Activated CD4-positive, alpha-beta T cell treated with anti-CD3 and anti-CD28 coated beads, Interleukin-2, amount 10 ng/mL, durations not matched to agents 7 days and 5 days (primary cell): ENCODE measurements around the gene C12orf60. TPM values are rescaled to one million over a fixed set of nuclear protein-coding genes. Genes with fewer than 3 reads are reported as not detected.

ENCODE experiments used
- CTCF ChIA-PET: fragments of 350-600 bp; sonication (Branson Sonifier 250); formaldehyde crosslinking; loops from one replicate; lab custom pipeline; 2021; ENCODE audit warnings: antibody characterized with exemption; lab: Charles Lee
- POLR2A ChIA-PET: fragments of 350-600 bp; sonication (Branson Sonifier 250); formaldehyde crosslinking; loops from one replicate; lab custom pipeline; 2021; ENCODE audit warnings: antibody characterized with exemption; lab: Charles Lee
- DNase-seq: peaks from one replicate; pipeline ENCODE4 v3.0.0-alpha.2; 2020
- H3K27ac Mint-ChIP-seq: one replicate; pipeline ENCODE4 v1.8.0; 2021; ENCODE audit warnings: mild to moderate bottlenecking, moderate library complexity, mixed read lengths
- H3K27me3 Mint-ChIP-seq: one replicate; pipeline ENCODE4 v1.8.0; 2021; ENCODE audit warnings: mixed read lengths
- H3K36me3 Mint-ChIP-seq: one replicate; pipeline ENCODE4 v1.8.0; 2021; ENCODE audit warnings: low read depth, mixed read lengths
- H3K4me1 Mint-ChIP-seq: one replicate; pipeline ENCODE4 v1.8.0; 2021; ENCODE audit warnings: mixed read lengths
- H3K4me3 Mint-ChIP-seq: one replicate; pipeline ENCODE4 v1.8.0; 2021; ENCODE audit warnings: mild to moderate bottlenecking, moderate library complexity, mixed read lengths
- H3K9me3 Mint-ChIP-seq: one replicate; pipeline ENCODE4 v1.8.0; 2021; ENCODE audit warnings: mixed read lengths
- total RNA-seq, 2 experiments: library from RNA; stranded (reverse); gene quantifications; one replicate each; pipeline ENCODE4 v1.2.3, GENCODE V29; 2021

Gene C12orf60
- total RNA-seq, 2 experiments from 2014 or later, result 1.00 to 1.3 TPM

DNA sequence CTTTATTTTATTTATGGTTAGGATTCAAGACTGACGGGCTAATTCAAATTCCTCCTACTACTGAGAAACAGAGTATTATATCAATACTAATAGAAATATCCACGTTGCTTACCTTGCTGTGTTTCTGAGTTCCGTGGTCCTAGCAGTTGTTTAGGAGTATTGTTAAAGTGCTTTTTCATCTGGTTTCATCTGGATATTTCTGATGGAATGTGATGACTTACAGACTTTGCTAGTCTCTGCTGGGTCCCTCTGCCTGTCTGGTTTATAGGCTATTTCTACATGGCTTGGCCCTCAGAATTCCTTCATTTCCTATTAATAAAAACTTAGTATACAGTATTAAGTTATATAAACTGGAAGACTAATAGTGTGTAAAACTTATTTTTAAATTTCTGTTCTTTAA is 10.5 kb downstream of the C12orf60 start, which contains the start of gene SMCO3:
Gene SMCO3, minus strand, starts transcription at position 169 of the 400 bp plus-strand sequence. CDS start 7,502 bp downstream, outside the sequence.
- ChIA-PET CTCF (interaction anchor here (0.9 kb wide), 1 partner anchor 44 kb away, joined by 4 read pairs; a partner anchor contains a TSS), POLR2A (no interaction called here)
- Mint-ChIP-seq H3K4me1 (peaks cover 21% of the 10 kb centered on the region), H3K27ac (no peak within 1 kb of the TSS), H3K27me3 (peaks cover 3% of the 10 kb centered on the region), H3K9me3 (peaks cover 3% of the 10 kb centered on the region), H3K4me3 (no peak within 1 kb of the TSS), H3K36me3 (no peaks in the 10 kb centered on the region)
- DNase-seq, result no peak

DNA sequence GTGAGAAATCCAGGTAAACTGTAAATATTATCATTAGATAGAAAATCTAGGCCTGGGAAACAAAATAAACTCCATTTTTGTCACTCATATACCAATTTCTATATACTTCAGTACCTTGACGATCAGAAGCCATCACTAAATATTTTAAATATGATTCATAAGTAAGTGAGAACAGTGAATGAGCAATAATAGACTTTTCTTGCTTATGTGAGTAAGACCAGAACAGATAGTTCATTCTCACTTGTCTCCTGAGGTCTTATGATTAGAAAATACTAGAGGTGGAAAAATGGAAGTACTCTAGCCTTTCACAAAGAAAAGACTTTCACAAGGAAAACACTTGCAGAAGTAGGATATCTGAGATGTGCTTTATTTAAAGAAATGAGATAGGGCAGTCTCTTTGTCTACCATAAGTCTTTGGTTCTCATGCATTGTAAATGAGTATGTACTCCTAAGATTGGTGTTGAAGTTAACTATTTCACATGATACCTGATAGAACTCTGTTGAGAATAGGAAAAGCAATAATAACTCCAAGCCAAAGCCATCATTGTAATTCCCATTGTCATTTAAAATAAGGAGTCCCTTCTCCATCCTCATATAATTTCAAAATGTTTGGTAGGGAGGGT is 20.7 kb downstream of the C12orf60 start:
- Mint-ChIP-seq H3K36me3 (no peaks in the 10 kb centered on the region), H3K4me1 (peaks cover 6% of the 10 kb centered on the region), H3K27ac (no peak overlapping the region), H3K27me3 (peaks cover 2% of the 10 kb centered on the region), H3K9me3 (no peaks in the 10 kb centered on the region), H3K4me3 (no peak overlapping the region)
- ChIA-PET CTCF (interaction anchor here (1.0 kb wide), 1 partner anchor 24 kb away, joined by 3 read pairs; no protein-coding TSS in a partner anchor), POLR2A (no interaction called here)
- DNase-seq, result no peak

DNA sequence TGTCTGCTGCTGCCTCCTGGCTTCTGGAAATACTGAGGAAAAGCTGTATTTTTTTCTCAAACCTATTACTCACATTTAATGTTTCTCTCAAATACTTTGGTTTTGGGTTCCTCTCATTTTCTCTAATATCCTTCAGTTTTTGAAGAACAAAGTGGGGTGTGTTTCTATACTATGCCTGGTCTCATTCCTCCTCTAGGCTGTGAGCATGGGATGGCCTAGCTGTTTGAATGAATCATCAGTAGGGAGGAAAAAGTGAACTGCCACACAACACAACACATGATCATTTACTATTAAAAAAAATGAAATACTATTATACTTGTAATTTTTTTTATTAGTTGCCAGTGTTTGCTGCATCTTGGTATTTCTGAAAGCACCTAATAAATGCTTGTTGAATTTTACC is 21.8 kb downstream of the C12orf60 start:
- Mint-ChIP-seq H3K27me3 (no peaks in the 10 kb centered on the region), H3K36me3 (no peaks in the 10 kb centered on the region), H3K4me3 (no peak overlapping the region), H3K4me1 (peaks cover 6% of the 10 kb centered on the region), H3K27ac (no peak overlapping the region), H3K9me3 (no peaks in the 10 kb centered on the region)
- ChIA-PET CTCF (interaction anchor here (1.3 kb wide), 1 partner anchor 41 kb away, joined by 3 read pairs; no protein-coding TSS in a partner anchor), POLR2A (no interaction called here)
- no peak for DNase-seq

DNA sequence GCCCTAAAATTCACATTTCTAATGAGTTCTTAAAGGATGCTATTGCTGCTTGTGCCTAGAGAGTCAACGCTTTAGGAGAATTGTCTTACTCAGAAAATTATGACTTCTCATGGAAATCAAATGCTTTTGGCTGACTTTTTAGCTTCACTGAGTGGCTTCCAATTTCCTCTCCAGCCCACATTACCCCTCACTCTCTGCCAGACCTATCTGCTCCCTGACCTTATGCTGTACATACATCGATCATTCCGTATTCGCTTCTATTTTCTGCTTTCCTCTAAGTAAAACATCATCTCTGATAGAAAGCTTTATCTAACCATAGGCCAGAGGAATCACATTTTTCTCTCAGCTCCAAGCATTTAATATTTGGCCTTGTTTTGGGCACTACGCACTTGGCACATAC is 23.0 kb downstream of the C12orf60 start:
- CTCF ChIA-PET, result no interaction called here
- DNase-seq, result no peak
- H3K4me3 Mint-ChIP-seq, result no peak overlapping the region
- no peaks in the 10 kb centered on the region for H3K9me3 Mint-ChIP-seq
- POLR2A ChIA-PET, result no interaction called here
- H3K27ac Mint-ChIP-seq, result no peak overlapping the region
- no peaks in the 10 kb centered on the region for H3K36me3 Mint-ChIP-seq
- H3K27me3 Mint-ChIP-seq, result peaks cover 4% of the 10 kb centered on the region
- peaks cover 6% of the 10 kb centered on the region for H3K4me1 Mint-ChIP-seq

DNA sequence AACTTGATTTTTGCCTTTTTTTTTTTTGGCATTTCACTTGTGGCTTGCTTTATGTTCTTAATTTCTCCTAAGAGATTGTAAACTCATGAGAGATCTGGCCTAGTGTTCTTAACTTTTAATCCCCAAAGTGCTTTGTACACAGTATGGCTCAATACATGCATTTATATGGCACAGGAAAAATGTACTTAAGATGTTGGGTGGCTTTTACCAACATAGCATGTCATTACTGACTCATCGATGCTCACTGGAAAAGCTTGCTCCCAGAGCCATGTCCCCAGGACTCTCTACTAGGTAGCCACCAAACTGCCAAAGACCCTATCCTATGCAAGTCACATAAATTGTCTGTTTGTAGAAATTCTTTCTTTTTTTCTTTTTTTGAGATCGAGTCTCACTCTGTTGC is 23.6 kb downstream of the C12orf60 start:
- ChIA-PET CTCF (interaction anchor here (0.6 to 1.2 kb wide), 2 partner anchors 20 to 34 kb away, joined by 3 to 4 read pairs; no protein-coding TSS in a partner anchor), POLR2A (no interaction called here)
- peaks cover 9% of the 10 kb centered on the region for H3K27me3 Mint-ChIP-seq
- H3K36me3 Mint-ChIP-seq, result no peaks in the 10 kb centered on the region
- no peak for DNase-seq
- peaks cover 6% of the 10 kb centered on the region for H3K4me1 Mint-ChIP-seq
- H3K27ac Mint-ChIP-seq, result no peak overlapping the region
- H3K9me3 Mint-ChIP-seq, result no peaks in the 10 kb centered on the region
- H3K4me3 Mint-ChIP-seq, result no peak overlapping the region

DNA sequence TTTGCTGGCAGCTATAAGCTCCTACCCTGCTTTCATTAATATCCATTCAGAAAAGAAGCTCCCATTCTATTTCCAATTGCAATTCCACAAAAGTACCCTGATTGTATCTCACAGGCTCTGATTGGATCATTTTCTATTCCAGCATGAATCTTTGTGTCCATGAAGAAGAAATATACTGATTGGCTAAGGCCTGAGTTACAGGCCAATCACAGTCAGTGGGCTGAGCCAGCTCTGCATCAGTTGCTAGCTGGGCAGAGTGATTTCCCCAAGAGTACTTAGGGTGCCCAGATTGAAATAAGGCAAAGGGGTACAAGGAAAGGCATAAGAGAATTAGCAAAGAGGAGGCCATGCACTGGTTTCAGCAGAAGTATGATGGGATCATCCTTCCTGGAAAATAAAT is 25.4 kb downstream of the C12orf60 start:
- no peaks in the 10 kb centered on the region for H3K4me1 Mint-ChIP-seq
- ChIA-PET POLR2A (no interaction called here), CTCF (interaction anchor here (1.2 to 1.3 kb wide), 3 partner anchors 9 to 48 kb away, joined by 3 to 5 read pairs (median 3); partner anchors contain the start of genes C12orf60 and WBP11)
- H3K27ac Mint-ChIP-seq, result no peak overlapping the region
- no peaks in the 10 kb centered on the region for H3K9me3 Mint-ChIP-seq
- no peak overlapping the region for H3K4me3 Mint-ChIP-seq
- H3K36me3 Mint-ChIP-seq, result no peaks in the 10 kb centered on the region
- peaks cover 14% of the 10 kb centered on the region for H3K27me3 Mint-ChIP-seq
- no peak for DNase-seq

DNA sequence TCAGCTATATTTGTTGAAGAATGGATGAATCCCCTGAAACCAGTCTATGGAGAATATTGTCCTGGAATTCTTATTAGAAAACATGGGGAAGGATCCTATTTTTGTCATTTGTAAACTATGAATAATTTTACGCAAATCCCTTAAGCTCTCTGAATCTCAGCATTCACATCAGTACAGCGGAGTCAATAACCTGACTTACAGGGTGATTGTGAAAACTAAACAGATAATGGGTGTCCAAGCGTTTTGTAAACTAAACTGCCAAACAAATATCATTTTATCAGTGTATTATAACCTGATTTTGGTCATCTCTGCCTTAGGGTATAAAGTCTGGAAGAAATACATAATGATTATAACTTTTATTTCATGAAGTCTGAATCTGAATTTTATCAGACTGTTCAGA is 29.9 kb downstream of the C12orf60 start:
- ChIA-PET POLR2A (no interaction called here), CTCF (no interaction called here)
- Mint-ChIP-seq H3K27ac (no peak overlapping the region), H3K4me3 (no peak overlapping the region), H3K9me3 (no peaks in the 10 kb centered on the region), H3K27me3 (peaks cover 24% of the 10 kb centered on the region), H3K4me1 (no peaks in the 10 kb centered on the region), H3K36me3 (no peaks in the 10 kb centered on the region)
- DNase-seq, result no peak

DNA sequence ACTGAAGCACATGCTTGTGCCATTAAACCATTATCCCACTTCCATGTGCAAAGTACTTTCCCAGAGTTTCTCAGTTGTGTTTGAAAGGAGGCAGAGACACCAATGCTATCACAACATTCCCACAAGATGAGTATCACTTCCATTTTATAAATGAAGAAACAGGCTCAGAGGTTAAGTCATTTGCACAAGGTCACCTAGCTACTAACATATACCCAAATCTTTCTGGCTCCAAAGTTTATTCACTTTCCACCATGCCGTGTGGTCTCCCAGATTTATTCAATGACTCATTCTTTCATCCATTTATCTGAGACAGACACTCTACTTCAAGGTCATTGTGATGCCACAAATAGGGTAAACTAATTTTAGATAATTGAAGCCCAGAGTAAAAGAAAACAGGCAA is 30.5 kb downstream of the C12orf60 start:
- peaks cover 27% of the 10 kb centered on the region for H3K27me3 Mint-ChIP-seq
- no peaks in the 10 kb centered on the region for H3K36me3 Mint-ChIP-seq
- H3K9me3 Mint-ChIP-seq, result no peaks in the 10 kb centered on the region
- ChIA-PET POLR2A (no interaction called here), CTCF (interaction anchor here (1.7 kb wide), 1 partner anchor 161 kb away, joined by 8 read pairs; no protein-coding TSS in a partner anchor)
- no peaks in the 10 kb centered on the region for H3K4me1 Mint-ChIP-seq
- no peak for DNase-seq
- H3K27ac Mint-ChIP-seq, result no peak overlapping the region
- no peak overlapping the region for H3K4me3 Mint-ChIP-seq

DNA sequence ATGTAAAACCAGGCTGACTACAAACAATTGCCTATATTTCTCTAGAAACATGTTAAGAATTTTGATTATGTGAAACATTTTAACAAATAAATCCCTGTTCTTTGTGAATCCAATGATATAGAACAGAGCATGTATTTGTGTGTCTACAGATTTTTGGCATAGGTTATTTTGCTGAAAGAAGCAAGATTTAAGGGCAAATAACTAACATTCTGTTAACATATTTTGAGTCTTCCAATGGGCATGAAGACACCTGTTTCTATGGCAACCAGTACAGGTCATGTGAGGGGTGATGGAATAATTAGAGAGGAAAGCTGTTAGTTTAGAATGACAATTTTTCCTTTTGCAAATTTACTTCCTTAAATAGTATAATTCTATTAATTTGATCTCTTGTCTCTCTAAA is 31.0 kb downstream of the C12orf60 start:
- H3K4me1 Mint-ChIP-seq, result no peaks in the 10 kb centered on the region
- CTCF ChIA-PET, result interaction anchor here (0.8 to 1.7 kb wide), 2 partner anchors 30 to 161 kb away, joined by 3 to 8 read pairs; no protein-coding TSS in a partner anchor
- POLR2A ChIA-PET, result no interaction called here
- H3K4me3 Mint-ChIP-seq, result no peak overlapping the region
- H3K9me3 Mint-ChIP-seq, result no peaks in the 10 kb centered on the region
- no peak overlapping the region for H3K27ac Mint-ChIP-seq
- no peaks in the 10 kb centered on the region for H3K36me3 Mint-ChIP-seq
- DNase-seq, result no peak
- H3K27me3 Mint-ChIP-seq, result peaks cover 30% of the 10 kb centered on the region

DNA sequence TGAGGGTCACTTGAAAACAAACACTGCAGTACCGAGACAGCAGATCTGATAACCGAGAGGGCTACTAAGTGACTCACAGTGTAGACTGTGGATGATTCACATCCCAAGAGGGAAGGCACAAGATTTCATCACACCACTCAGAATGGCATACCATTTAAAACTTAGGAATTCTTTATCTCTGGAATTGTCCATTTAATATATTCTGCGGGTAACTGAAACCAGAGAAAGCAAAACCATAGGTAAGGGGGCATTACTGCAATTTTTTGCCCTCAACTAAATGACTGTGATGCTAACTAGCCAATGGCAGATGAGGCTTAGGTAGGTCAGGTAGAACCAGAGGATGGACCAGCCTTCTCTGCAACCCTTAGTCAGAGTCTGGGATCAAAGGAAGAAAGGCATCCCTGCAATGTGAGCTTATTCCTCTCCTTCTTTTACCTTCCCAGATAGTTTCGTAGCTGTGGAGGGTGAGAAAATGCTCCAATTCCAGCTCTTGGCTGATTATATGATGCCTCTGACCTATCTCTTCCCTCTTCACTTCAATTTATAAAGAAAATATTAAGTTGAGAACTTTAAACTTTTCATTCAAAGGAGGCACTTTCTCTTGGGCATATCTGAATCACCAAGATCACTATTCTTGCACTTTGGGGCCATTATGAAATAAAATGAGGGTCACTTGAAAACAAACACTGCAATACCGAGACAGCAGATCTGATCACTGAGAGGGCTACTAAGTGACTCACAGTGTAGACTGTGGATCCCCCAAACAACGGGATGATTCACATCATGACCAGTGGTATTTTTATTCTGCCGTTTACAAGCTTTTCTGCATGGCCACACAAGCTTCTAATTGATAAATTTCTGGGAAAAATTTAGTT is 33.1 kb downstream of the C12orf60 start:
- Mint-ChIP-seq H3K36me3 (no peaks in the 10 kb centered on the region), H3K27ac (no peak overlapping the region), H3K9me3 (no peaks in the 10 kb centered on the region), H3K27me3 (peaks cover 35% of the 10 kb centered on the region), H3K4me1 (no peaks in the 10 kb centered on the region), H3K4me3 (no peak overlapping the region)
- no peak for DNase-seq
- ChIA-PET CTCF (interaction anchor here (1.4 kb wide), 2 partner anchors 14 to 159 kb away, joined by 3 to 5 read pairs; no protein-coding TSS in a partner anchor), POLR2A (no interaction called here)

DNA sequence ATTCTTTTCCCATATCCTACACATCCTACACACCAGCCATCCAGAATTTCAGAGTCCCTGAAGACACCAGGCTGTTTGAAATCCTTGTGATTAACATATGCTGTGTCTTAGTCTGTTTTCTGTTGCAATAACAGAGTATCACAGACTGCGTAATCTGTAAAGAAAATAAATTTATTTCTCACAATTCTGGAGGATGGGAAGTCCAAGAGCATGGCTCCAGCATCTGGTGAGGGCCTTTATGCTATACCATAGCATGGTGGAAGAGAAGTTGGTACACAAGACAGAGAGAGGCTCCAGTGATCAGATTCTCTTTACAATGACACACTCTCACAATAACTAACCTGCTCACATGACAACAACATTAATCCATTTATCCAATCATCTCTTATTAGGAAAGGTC is 35.8 kb downstream of the C12orf60 start:
- no peak for DNase-seq
- Mint-ChIP-seq H3K4me1 (no peaks in the 10 kb centered on the region), H3K36me3 (no peaks in the 10 kb centered on the region), H3K9me3 (no peaks in the 10 kb centered on the region), H3K4me3 (no peak overlapping the region), H3K27ac (no peak overlapping the region), H3K27me3 (peaks cover 24% of the 10 kb centered on the region)
- ChIA-PET POLR2A (no interaction called here), CTCF (no interaction called here)

DNA sequence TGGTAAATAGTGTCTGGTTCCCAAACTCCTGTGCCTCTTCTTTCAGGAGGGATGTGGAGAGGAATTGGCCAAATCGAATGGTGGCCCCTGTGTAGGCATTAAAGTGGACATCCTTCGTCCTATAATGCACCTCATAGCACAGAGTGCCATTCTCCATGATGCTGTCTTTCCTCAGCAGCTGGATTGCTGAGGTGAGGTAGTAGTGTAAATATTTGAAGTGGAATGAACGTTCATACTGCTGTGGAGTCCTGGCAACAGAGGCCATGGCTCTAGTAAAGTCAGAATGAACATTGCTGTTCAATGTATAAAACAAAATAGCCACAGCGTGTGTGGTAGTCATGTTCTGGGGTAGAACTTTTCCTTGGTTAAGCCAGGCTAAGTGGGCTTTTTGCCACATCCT is 37.1 kb downstream of the C12orf60 start:
- DNase-seq, result no peak
- CTCF ChIA-PET, result interaction anchor here (0.7 kb wide), 1 partner anchor 155 kb away, joined by 4 read pairs; no protein-coding TSS in a partner anchor
- Mint-ChIP-seq H3K4me3 (no peak overlapping the region), H3K27me3 (peaks cover 16% of the 10 kb centered on the region), H3K27ac (no peak overlapping the region), H3K9me3 (no peaks in the 10 kb centered on the region), H3K4me1 (peaks cover 3% of the 10 kb centered on the region), H3K36me3 (no peaks in the 10 kb centered on the region)
- POLR2A ChIA-PET, result interaction anchor here (0.6 kb wide), 1 partner anchor 155 kb away, joined by 3 read pairs; no protein-coding TSS in a partner anchor
